WTC11 (cell line): ENCODE data around the gene EPHX1. TPM values are rescaled to one million over a fixed set of nuclear protein-coding genes. Genes with fewer than 3 reads are reported as not detected.

Experiments used
- ATAC-seq: fragments of 200-7000 bp; cut with Tn5 transposase; 2 replicates; pipeline ENCODE4 v1.10.0; 2021; ENCODE audit warnings: mild to moderate bottlenecking, moderate library complexity
- CTCF ChIA-PET: fragments of 300-600 bp; sonication (Branson Sonifier 250); formaldehyde crosslinking; loops from one replicate; lab custom pipeline; 2021; ENCODE audit warnings: antibody characterized with exemption; lab: Charles Lee
- POLR2A ChIA-PET: fragments of 350-600 bp; sonication (Branson Sonifier 250); formaldehyde crosslinking; loops from one replicate; lab custom pipeline; 2021; ENCODE audit warnings: antibody characterized with exemption; lab: Charles Lee
- DNase-seq: peaks from one replicate; pipeline ENCODE4 v3.0.0; 2021; ENCODE audit warnings: low spot score
- H3K27ac Mint-ChIP-seq: 2 replicates; pipeline ENCODE4 v1.8.0; 2021; ENCODE audit warnings: mixed read lengths
- H3K27me3 Mint-ChIP-seq: 2 replicates; pipeline ENCODE4 v1.8.0; 2021; ENCODE audit warnings: low read depth, mild to moderate bottlenecking, moderate library complexity, mixed read lengths
- H3K36me3 Mint-ChIP-seq: 2 replicates; pipeline ENCODE4 v1.8.0; 2021; ENCODE audit warnings: mixed read lengths
- H3K4me1 Mint-ChIP-seq: 2 replicates; pipeline ENCODE4 v1.8.0; 2022; ENCODE audit warnings: mixed read lengths
- H3K4me3 Mint-ChIP-seq: 2 replicates; pipeline ENCODE4 v1.8.0; 2021; ENCODE audit warnings: mild to moderate bottlenecking, moderate library complexity, mixed read lengths
- H3K9me3 Mint-ChIP-seq: 2 replicates; pipeline ENCODE4 v1.8.0; 2021; ENCODE audit warnings: mixed read lengths
- CREB1 ChIP-seq: sonication (generic); formaldehyde crosslinking; IDR thresholded peaks from 2 replicates; pipeline ENCODE4 v1.8.0; 2023; ENCODE audit warnings: mild to moderate bottlenecking, missing genetic modification reagents
- EMX1 ChIP-seq: fragments of 250-450 bp; sonication (Bioruptor Pico); IDR thresholded peaks from 2 replicates; pipeline ENCODE4 v1.8.0; 2021; ENCODE audit warnings: mild to moderate bottlenecking
- ESRRA ChIP-seq: sonication (generic); formaldehyde crosslinking; IDR thresholded peaks from 2 replicates; pipeline ENCODE4 v1.8.1; 2022; ENCODE audit warnings: mild to moderate bottlenecking, missing genetic modification reagents, borderline replicate concordance
- FOXP1 ChIP-seq: sonication (generic); formaldehyde crosslinking; IDR thresholded peaks from 2 replicates; pipeline ENCODE4 v1.8.0; 2022; ENCODE audit warnings: missing genetic modification reagents, mild to moderate bottlenecking, moderate library complexity, borderline replicate concordance
- GABPB1 ChIP-seq: sonication (generic); formaldehyde crosslinking; IDR thresholded peaks from 2 replicates; pipeline ENCODE4 v1.8.1; 2023; ENCODE audit warnings: mild to moderate bottlenecking, missing genetic modification reagents
- HMGA2 ChIP-seq: fragments of 250-450 bp; sonication (Bioruptor Pico); IDR thresholded peaks from 2 replicates; pipeline ENCODE4 v1.4.0; 2021; ENCODE audit warnings: mild to moderate bottlenecking, moderate library complexity
- JAZF1 ChIP-seq: fragments of 250-450 bp; sonication (Bioruptor Pico); IDR thresholded peaks from 2 replicates; pipeline ENCODE4 v1.9.0; 2021; ENCODE audit warnings: moderate library complexity, mild to moderate bottlenecking, inconsistent platforms
- NFE2L1 ChIP-seq: sonication (generic); formaldehyde crosslinking; IDR thresholded peaks from 2 replicates; pipeline ENCODE4 v1.8.1; 2023; ENCODE audit warnings: missing genetic modification reagents
- NR1H2 ChIP-seq: sonication (generic); formaldehyde crosslinking; IDR thresholded peaks from 2 replicates; pipeline ENCODE4 v1.9.0; 2021; ENCODE audit warnings: mild to moderate bottlenecking, moderate library complexity, missing genetic modification reagents
- SMAD3 ChIP-seq: sonication (generic); formaldehyde crosslinking; IDR thresholded peaks from 2 replicates; pipeline ENCODE4 v1.8.0; 2022; ENCODE audit warnings: missing genetic modification reagents, mild to moderate bottlenecking, borderline replicate concordance
- SMAD4 ChIP-seq: sonication (generic); formaldehyde crosslinking; IDR thresholded peaks from 2 replicates; pipeline ENCODE4 v1.8.0; 2022; ENCODE audit warnings: mild to moderate bottlenecking, missing genetic modification reagents
- TCF7 ChIP-seq: sonication (generic); formaldehyde crosslinking; IDR thresholded peaks from 2 replicates; pipeline ENCODE4 v1.8.0; 2022; ENCODE audit warnings: mild to moderate bottlenecking, low read depth, missing genetic modification reagents, moderate library complexity
- TEAD1 ChIP-seq: sonication (generic); formaldehyde crosslinking; IDR thresholded peaks from 2 replicates; pipeline ENCODE4 v1.8.0; 2022; ENCODE audit warnings: mild to moderate bottlenecking, missing genetic modification reagents
- ZBTB21 ChIP-seq: sonication (generic); formaldehyde crosslinking; IDR thresholded peaks from 2 replicates; pipeline ENCODE4 v1.8.1; 2023; ENCODE audit warnings: mild to moderate bottlenecking, missing genetic modification reagents, borderline replicate concordance
- ZNF219 ChIP-seq: sonication (generic); formaldehyde crosslinking; IDR thresholded peaks from 2 replicates; pipeline ENCODE4 v1.8.0; 2023; ENCODE audit warnings: missing genetic modification reagents, mild to moderate bottlenecking, borderline replicate concordance
- ZNF317 ChIP-seq: sonication (generic); formaldehyde crosslinking; IDR thresholded peaks from 2 replicates; pipeline ENCODE4 v1.8.1; 2023; ENCODE audit warnings: low read depth, mild to moderate bottlenecking, moderate library complexity, missing genetic modification reagents, borderline replicate concordance
- ZNF416 ChIP-seq: fragments of 250-450 bp; sonication (Bioruptor Pico); IDR thresholded peaks from 2 replicates; pipeline ENCODE4 v1.9.0; 2021; ENCODE audit warnings: mild to moderate bottlenecking, inconsistent platforms
- total RNA-seq: library from RNA; stranded (reverse); gene quantifications from 3 replicates; pipeline ENCODE4 v1.2.3, GENCODE V29; 2021
- TF ChIP-seq, protein P1 (sequence below): sonication (generic); formaldehyde crosslinking; IDR thresholded peaks from 2 replicates; pipeline ENCODE4 v1.8.0; 2022; ENCODE audit warnings: mild to moderate bottlenecking, missing genetic modification reagents
- TF ChIP-seq, protein P2 (sequence below): sonication (generic); formaldehyde crosslinking; IDR thresholded peaks from 2 replicates; pipeline ENCODE4 v1.8.1; 2022; ENCODE audit warnings: low read depth, mild to moderate bottlenecking, moderate library complexity, missing genetic modification reagents, borderline replicate concordance
- TF ChIP-seq, protein P3 (sequence below): sonication (generic); formaldehyde crosslinking; IDR thresholded peaks from 2 replicates; pipeline ENCODE4 v1.8.1; 2023; ENCODE audit warnings: mild to moderate bottlenecking, missing genetic modification reagents
- TF ChIP-seq, protein P4 (sequence below): sonication (generic); formaldehyde crosslinking; IDR thresholded peaks from 2 replicates; pipeline ENCODE4 v1.8.1; 2022; ENCODE audit warnings: mild to moderate bottlenecking, moderate library complexity, missing genetic modification reagents
- TF ChIP-seq, protein P5 (sequence below): sonication (generic); formaldehyde crosslinking; IDR thresholded peaks from 2 replicates; pipeline ENCODE4 v1.8.0; 2022; ENCODE audit warnings: missing genetic modification reagents
- TF ChIP-seq, protein P6 (sequence below): fragments of 250-450 bp; sonication (Bioruptor Pico); IDR thresholded peaks from 2 replicates; pipeline ENCODE4 v1.8.0; 2021; ENCODE audit warnings: mild to moderate bottlenecking
- TF ChIP-seq, protein P7 (sequence below): fragments of 200-600 bp; IDR thresholded peaks from 2 replicates; pipeline ENCODE4 v1.8.0; 2022; ENCODE audit warnings: antibody characterized with exemption
- TF ChIP-seq, protein P8 (sequence below): sonication (generic); formaldehyde crosslinking; IDR thresholded peaks from 2 replicates; pipeline ENCODE4 v1.8.0; 2022; ENCODE audit warnings: mild to moderate bottlenecking, missing genetic modification reagents

The EPHX1 gene
- total RNA-seq, 1 experiment from 2014 or later, result 60.9 TPM

DNA sequence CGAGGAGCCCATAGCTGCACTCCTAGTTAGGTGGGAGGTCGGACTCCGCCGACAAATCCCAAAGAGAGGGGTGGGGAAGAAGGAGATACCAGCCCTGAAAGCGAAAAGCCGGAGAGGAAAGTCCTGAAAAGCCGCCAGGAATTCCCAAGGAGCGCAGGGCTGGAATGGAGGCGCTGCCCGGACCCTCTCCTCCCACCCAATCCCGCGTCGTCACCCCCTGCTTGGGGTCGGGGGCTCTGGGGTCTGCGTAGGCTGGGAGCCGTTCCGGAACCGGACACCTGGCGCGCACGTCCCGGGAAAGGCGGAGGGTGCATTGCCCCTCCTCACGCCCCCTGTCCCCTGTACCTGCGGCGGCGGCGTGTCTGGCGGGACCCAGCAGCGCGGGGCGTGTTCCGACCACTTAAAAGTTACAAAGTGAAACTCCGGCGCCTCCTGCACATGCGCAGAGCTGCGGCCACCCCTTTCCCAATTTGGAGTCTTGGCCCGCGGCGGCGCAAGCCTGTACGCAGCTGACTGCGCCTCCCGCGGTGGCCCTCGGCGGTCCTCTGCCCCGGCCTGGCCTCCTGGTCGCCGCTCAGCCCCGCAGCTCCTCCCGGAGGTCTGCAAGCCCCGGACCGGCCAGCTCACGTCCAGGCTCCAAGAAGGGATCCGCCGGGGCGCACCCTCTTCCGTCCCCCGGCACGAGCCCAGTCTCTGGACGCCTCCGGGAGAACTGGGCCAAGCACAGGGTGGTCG, 72.2 kb downstream of the EPHX1 start, which contains the start of gene TMEM63A:
Gene TMEM63A (minus strand): TSS at position 422 of the 735 bp plus-strand sequence. CDS start 4,800 bp downstream, outside the sequence.
- Mint-ChIP-seq H3K27me3 (no peaks in the 10 kb centered on the region; the same call in 1 of the 2 replicates), H3K27ac (peak within 1 kb of the TSS; percentile 85), H3K9me3 (no peaks in the 10 kb centered on the region), H3K36me3 (peaks cover 13% of the 10 kb centered on the region), H3K4me1 (peaks cover 54% of the 10 kb centered on the region), H3K4me3 (peak within 1 kb of the TSS; percentile 77)
- ChIA-PET POLR2A (interaction anchor here (0.6 to 2.4 kb wide), 13 partner anchors 13 to 180 kb away, joined by 3 to 10 read pairs (median 5); partner anchors contain the start of genes H3-3A, LEFTY2, PYCR2 and SRP9), CTCF (interaction anchor here (0.7 to 7.6 kb wide), 21 partner anchors 9 to 407 kb away, joined by 3 to 94 read pairs (median 4); partner anchors contain the start of genes PYCR2 and SRP9)
- peak; percentile 30 for ATAC-seq
- peak; percentile 94 for DNase-seq
- TF ChIP-seq, protein P1, sequence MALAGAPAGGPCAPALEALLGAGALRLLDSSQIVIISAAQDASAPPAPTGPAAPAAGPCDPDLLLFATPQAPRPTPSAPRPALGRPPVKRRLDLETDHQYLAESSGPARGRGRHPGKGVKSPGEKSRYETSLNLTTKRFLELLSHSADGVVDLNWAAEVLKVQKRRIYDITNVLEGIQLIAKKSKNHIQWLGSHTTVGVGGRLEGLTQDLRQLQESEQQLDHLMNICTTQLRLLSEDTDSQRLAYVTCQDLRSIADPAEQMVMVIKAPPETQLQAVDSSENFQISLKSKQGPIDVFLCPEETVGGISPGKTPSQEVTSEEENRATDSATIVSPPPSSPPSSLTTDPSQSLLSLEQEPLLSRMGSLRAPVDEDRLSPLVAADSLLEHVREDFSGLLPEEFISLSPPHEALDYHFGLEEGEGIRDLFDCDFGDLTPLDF (CRISPR knock-in tag), result no peak
- TF ChIP-seq, protein P2, sequence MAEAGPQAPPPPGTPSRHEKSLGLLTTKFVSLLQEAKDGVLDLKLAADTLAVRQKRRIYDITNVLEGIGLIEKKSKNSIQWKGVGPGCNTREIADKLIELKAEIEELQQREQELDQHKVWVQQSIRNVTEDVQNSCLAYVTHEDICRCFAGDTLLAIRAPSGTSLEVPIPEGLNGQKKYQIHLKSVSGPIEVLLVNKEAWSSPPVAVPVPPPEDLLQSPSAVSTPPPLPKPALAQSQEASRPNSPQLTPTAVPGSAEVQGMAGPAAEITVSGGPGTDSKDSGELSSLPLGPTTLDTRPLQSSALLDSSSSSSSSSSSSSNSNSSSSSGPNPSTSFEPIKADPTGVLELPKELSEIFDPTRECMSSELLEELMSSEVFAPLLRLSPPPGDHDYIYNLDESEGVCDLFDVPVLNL (CRISPR knock-in tag), result no peak
- no peak for TF ChIP-seq ZBTB21
- TF ChIP-seq ZNF416 (CRISPR knock-in tag), result no peak
- TF ChIP-seq, protein P3, sequence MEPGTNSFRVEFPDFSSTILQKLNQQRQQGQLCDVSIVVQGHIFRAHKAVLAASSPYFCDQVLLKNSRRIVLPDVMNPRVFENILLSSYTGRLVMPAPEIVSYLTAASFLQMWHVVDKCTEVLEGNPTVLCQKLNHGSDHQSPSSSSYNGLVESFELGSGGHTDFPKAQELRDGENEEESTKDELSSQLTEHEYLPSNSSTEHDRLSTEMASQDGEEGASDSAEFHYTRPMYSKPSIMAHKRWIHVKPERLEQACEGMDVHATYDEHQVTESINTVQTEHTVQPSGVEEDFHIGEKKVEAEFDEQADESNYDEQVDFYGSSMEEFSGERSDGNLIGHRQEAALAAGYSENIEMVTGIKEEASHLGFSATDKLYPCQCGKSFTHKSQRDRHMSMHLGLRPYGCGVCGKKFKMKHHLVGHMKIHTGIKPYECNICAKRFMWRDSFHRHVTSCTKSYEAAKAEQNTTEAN, result no peak
- no peak for TF ChIP-seq SMAD4 (CRISPR knock-in tag)
- TF ChIP-seq HMGA2, result no peak
- TF ChIP-seq ZNF317 (CRISPR knock-in tag), result no peak
- no peak for TF ChIP-seq ZNF219 (CRISPR knock-in tag)
- TF ChIP-seq, protein P4, sequence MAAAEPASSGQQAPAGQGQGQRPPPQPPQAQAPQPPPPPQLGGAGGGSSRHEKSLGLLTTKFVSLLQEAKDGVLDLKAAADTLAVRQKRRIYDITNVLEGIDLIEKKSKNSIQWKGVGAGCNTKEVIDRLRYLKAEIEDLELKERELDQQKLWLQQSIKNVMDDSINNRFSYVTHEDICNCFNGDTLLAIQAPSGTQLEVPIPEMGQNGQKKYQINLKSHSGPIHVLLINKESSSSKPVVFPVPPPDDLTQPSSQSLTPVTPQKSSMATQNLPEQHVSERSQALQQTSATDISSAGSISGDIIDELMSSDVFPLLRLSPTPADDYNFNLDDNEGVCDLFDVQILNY, result no peak; the same call in 1 of the 2 replicates
- peak; percentile 85; the same call in 1 of the 2 replicates for TF ChIP-seq NFE2L1
- TF ChIP-seq ESRRA (CRISPR knock-in tag), result peak; percentile 45; the same call in 1 of the 2 replicates
- no peak for TF ChIP-seq EMX1 (CRISPR knock-in tag)
- TF ChIP-seq CREB1, result peak; percentile 39; the same call in 1 of the 2 replicates
- TF ChIP-seq NR1H2, result no peak
- TF ChIP-seq, protein P5, sequence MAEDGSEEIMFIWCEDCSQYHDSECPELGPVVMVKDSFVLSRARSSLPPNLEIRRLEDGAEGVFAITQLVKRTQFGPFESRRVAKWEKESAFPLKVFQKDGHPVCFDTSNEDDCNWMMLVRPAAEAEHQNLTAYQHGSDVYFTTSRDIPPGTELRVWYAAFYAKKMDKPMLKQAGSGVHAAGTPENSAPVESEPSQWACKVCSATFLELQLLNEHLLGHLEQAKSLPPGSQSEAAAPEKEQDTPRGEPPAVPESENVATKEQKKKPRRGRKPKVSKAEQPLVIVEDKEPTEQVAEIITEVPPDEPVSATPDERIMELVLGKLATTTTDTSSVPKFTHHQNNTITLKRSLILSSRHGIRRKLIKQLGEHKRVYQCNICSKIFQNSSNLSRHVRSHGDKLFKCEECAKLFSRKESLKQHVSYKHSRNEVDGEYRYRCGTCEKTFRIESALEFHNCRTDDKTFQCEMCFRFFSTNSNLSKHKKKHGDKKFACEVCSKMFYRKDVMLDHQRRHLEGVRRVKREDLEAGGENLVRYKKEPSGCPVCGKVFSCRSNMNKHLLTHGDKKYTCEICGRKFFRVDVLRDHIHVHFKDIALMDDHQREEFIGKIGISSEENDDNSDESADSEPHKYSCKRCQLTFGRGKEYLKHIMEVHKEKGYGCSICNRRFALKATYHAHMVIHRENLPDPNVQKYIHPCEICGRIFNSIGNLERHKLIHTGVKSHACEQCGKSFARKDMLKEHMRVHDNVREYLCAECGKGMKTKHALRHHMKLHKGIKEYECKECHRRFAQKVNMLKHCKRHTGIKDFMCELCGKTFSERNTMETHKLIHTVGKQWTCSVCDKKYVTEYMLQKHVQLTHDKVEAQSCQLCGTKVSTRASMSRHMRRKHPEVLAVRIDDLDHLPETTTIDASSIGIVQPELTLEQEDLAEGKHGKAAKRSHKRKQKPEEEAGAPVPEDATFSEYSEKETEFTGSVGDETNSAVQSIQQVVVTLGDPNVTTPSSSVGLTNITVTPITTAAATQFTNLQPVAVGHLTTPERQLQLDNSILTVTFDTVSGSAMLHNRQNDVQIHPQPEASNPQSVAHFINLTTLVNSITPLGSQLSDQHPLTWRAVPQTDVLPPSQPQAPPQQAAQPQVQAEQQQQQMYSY (CRISPR knock-in tag), result 0 out of 2 replicates have a peak, but pooled peaks have one; percentile 52
- TF ChIP-seq, protein P6, sequence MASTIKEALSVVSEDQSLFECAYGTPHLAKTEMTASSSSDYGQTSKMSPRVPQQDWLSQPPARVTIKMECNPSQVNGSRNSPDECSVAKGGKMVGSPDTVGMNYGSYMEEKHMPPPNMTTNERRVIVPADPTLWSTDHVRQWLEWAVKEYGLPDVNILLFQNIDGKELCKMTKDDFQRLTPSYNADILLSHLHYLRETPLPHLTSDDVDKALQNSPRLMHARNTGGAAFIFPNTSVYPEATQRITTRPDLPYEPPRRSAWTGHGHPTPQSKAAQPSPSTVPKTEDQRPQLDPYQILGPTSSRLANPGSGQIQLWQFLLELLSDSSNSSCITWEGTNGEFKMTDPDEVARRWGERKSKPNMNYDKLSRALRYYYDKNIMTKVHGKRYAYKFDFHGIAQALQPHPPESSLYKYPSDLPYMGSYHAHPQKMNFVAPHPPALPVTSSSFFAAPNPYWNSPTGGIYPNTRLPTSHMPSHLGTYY (CRISPR knock-in tag), result no peak
- no peak for TF ChIP-seq TEAD1 (CRISPR knock-in tag)
- TF ChIP-seq, protein P7, sequence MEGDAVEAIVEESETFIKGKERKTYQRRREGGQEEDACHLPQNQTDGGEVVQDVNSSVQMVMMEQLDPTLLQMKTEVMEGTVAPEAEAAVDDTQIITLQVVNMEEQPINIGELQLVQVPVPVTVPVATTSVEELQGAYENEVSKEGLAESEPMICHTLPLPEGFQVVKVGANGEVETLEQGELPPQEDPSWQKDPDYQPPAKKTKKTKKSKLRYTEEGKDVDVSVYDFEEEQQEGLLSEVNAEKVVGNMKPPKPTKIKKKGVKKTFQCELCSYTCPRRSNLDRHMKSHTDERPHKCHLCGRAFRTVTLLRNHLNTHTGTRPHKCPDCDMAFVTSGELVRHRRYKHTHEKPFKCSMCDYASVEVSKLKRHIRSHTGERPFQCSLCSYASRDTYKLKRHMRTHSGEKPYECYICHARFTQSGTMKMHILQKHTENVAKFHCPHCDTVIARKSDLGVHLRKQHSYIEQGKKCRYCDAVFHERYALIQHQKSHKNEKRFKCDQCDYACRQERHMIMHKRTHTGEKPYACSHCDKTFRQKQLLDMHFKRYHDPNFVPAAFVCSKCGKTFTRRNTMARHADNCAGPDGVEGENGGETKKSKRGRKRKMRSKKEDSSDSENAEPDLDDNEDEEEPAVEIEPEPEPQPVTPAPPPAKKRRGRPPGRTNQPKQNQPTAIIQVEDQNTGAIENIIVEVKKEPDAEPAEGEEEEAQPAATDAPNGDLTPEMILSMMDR, result no peak
- TF ChIP-seq, protein P8, sequence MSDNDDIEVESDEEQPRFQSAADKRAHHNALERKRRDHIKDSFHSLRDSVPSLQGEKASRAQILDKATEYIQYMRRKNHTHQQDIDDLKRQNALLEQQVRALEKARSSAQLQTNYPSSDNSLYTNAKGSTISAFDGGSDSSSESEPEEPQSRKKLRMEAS (CRISPR knock-in tag), result peak; percentile 38; the same call in 1 of the 2 replicates
- TF ChIP-seq FOXP1 (CRISPR knock-in tag), result peak; percentile 39
- TF ChIP-seq SMAD3, result no peak; the same call in 1 of the 2 replicates
- peak; percentile 47; the same call in 1 of the 2 replicates for TF ChIP-seq GABPB1 (CRISPR knock-in tag)
- no peak for TF ChIP-seq TCF7
- no peak for TF ChIP-seq JAZF1 (CRISPR knock-in tag)
